Measurements from ENCODE around the gene CLK4. TPM values are rescaled to one million over a fixed set of nuclear protein-coding genes. Genes with fewer than 3 reads are reported as not detected.

Gene CLK4
- total RNA-seq, 2 donors from 2014 or later = 22.1 to 67.2 TPM

DNA sequence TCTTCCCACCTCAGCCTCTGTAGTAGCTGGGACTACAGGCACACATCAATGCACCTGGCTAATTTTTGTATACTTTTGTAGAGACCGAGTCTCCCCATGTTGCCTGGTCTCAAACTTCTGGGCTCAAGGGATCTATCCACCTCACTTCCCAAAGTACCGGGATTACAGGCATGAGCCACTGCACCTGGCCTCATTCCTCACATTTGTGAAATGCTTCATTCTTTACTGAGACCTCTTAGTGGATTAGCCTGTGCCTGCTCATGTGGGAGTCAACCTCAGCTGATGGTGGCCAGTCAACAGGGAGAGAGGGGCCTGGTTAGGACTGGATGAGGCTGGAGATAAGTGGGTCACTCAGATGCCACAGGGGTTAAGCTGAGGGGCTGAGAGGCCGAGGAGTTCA is 37.3 kb upstream of the CLK4 start:
- Histone ChIP-seq H3K4me1 (ENCODE audit: control insufficient read depth in 1 of 2, low read depth in 2 of 2) (no peaks in the 10 kb centered on the region), H3K9me3 (no peaks in the 10 kb centered on the region), H3K27ac (no peak overlapping the region), H3K4me3 (no peak overlapping the region), H3K36me3 (no peaks in the 10 kb centered on the region), H3K27me3 (replicated peaks; ENCODE audit: insufficient read depth) (no peaks in the 10 kb centered on the region)
- TF ChIP-seq, protein P1, sequence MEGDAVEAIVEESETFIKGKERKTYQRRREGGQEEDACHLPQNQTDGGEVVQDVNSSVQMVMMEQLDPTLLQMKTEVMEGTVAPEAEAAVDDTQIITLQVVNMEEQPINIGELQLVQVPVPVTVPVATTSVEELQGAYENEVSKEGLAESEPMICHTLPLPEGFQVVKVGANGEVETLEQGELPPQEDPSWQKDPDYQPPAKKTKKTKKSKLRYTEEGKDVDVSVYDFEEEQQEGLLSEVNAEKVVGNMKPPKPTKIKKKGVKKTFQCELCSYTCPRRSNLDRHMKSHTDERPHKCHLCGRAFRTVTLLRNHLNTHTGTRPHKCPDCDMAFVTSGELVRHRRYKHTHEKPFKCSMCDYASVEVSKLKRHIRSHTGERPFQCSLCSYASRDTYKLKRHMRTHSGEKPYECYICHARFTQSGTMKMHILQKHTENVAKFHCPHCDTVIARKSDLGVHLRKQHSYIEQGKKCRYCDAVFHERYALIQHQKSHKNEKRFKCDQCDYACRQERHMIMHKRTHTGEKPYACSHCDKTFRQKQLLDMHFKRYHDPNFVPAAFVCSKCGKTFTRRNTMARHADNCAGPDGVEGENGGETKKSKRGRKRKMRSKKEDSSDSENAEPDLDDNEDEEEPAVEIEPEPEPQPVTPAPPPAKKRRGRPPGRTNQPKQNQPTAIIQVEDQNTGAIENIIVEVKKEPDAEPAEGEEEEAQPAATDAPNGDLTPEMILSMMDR (IDR thresholded peaks at IDR 0.05) = no peak
- DNase-seq (ENCODE audit: low spot score) (no peak), ATAC-seq (ENCODE audit: insufficient number of reproducible peaks, low FRiP score, low read depth) (no peak)

DNA sequence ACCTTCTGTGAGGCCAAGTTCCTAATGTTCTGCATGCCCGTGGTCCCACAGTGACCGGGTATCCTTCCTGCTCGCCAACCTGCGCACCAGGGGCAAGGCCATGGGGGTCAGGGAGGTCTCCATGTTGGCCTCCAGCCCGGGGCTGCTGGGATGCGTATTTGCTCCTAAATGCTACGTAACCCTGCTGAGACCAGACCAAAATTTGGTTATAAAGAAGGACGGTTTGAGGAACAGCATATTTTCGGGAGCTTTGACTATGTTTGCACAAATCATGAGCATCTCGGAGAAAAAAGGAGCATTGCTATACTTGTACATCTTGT is 35.7 kb upstream of the CLK4 start:
- no peaks in the 10 kb centered on the region for H3K4me1 ChIP-seq (ENCODE audit: control insufficient read depth in 1 of 2, low read depth in 2 of 2)
- TF ChIP-seq, protein P1 (IDR thresholded peaks at IDR 0.05) = no peak

DNA sequence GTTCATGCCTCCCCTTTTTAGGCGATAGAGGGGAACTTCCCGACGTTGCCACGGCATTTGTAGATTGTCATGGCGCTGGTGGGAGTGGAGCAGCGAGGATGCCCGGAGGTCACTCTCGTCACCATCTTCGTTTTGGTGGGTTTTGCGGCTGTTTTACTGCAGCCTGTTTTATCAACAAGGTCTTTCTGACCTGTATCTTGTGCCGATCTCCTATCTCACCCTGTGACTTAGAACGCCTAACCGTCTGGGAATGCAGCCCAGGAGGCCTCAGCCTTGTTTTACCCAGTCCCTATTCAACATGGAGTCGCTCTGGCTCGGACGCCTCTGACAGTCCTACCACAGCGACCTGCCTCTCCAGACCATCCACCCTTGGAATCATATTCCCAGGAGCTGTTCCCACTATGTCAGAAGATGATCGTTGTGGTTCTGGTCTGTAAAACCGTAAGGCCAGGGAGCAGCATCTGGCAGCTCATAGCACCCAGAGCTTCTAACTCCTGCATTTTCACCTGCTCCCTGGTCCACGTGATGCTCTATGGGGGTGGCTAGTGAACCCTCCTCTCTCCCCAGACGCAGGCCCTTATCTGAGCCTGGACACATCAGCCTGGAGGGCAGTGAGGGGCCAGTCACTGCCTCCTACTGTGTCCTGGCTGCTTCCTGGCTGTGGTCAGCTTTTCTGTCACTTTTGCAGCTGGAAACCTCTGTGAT is 35.1 kb upstream of the CLK4 start:
- Histone ChIP-seq H3K4me3 (no peak overlapping the region), H3K27me3 (replicated peaks; ENCODE audit: insufficient read depth) (no peaks in the 10 kb centered on the region), H3K27ac (no peak overlapping the region), H3K36me3 (no peaks in the 10 kb centered on the region), H3K9me3 (no peaks in the 10 kb centered on the region), H3K4me1 (ENCODE audit: control insufficient read depth in 1 of 2, low read depth in 2 of 2) (no peaks in the 10 kb centered on the region)
- DNase-seq (ENCODE audit: low spot score) = no peak
- no peak for ATAC-seq (ENCODE audit: insufficient number of reproducible peaks, low FRiP score, low read depth)
- TF ChIP-seq, protein P1 (IDR thresholded peaks at IDR 0.05) = no peak

More for the DNA sequence above, 35.7 kb upstream of the CLK4 start:
- Histone ChIP-seq H3K27me3 (replicated peaks; ENCODE audit: insufficient read depth) (no peaks in the 10 kb centered on the region), H3K9me3 (no peaks in the 10 kb centered on the region), H3K27ac (no peak overlapping the region), H3K36me3 (no peaks in the 10 kb centered on the region), H3K4me3 (no peak overlapping the region)
- no peak for DNase-seq (ENCODE audit: low spot score)
- no peak for ATAC-seq (ENCODE audit: insufficient number of reproducible peaks, low FRiP score, low read depth)

DNA sequence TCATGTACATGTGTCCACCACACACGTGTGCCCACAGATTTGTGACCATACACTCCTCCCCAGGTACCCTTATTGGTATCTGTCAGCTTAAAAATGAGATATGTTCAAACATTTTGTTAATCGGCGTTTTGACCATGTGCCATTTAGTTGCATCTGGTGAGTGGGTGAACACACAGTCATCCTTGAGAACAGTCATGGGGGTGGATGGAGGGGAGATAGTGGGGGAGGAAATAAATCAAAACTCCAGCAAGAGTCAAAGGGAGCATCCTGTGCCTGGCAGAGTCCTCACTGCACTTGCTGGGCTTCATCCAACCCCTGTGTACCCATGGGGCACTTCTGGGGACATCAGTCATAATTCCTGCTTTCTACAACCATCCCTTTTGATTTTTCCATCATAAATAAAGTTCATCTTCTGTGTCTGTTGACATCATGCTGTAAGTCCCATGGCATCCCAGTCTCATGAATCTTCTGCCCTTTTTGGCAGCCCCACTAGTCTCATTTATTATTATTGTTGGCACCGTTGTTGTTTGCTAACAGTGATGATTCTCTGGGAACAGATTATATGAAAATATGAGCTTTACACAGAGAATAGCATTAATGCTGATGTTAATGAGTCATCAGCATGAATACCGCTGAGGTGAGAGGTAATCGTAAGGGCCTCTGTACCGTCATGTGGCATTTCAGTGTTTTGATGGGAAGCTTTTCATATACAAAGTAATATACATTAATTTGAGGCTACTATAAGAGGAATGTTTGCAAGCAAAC is 24.4 kb upstream of the CLK4 start:
- no peaks in the 10 kb centered on the region for H3K27me3 ChIP-seq (replicated peaks; ENCODE audit: insufficient read depth)
- DNase-seq (ENCODE audit: low spot score) = no peak
- TF ChIP-seq, protein P1 (IDR thresholded peaks at IDR 0.05) = no peak
- no peak for ATAC-seq (ENCODE audit: insufficient number of reproducible peaks, low FRiP score, low read depth)
- H3K9me3 ChIP-seq = no peaks in the 10 kb centered on the region
- no peak overlapping the region for H3K4me3 ChIP-seq
- no peak overlapping the region for H3K27ac ChIP-seq
- no peaks in the 10 kb centered on the region for H3K4me1 ChIP-seq (ENCODE audit: control insufficient read depth in 1 of 2, low read depth in 2 of 2)
- H3K36me3 ChIP-seq = no peaks in the 10 kb centered on the region

DNA sequence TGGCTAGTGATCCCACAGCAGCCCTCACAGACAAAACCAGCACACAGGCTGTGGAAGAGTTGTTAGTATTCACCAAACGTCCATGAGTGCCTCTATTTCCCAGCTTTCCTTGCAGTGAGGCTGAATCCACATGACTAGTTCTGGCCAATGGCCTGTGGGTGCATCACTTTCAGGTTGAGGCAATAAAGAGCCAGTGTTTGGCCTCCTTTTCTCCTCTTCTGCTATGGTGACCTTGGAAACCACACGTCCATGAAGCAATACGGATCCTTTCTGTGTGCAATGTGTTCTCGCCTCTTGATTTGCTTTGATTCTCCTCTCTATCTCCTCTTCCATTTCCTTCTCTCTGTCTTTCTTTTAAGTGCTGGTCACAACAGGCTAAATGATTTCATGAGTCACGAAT is 23.4 kb upstream of the CLK4 start:
- ATAC-seq (ENCODE audit: insufficient number of reproducible peaks, low FRiP score, low read depth) (no peak), DNase-seq (ENCODE audit: low spot score) (no peak)
- Histone ChIP-seq H3K4me3 (no peak overlapping the region), H3K9me3 (no peaks in the 10 kb centered on the region), H3K36me3 (no peaks in the 10 kb centered on the region), H3K4me1 (ENCODE audit: control insufficient read depth in 1 of 2, low read depth in 2 of 2) (no peaks in the 10 kb centered on the region), H3K27me3 (replicated peaks; ENCODE audit: insufficient read depth) (no peaks in the 10 kb centered on the region), H3K27ac (no peak overlapping the region)
- TF ChIP-seq, protein P1 (IDR thresholded peaks at IDR 0.05) = no peak
